NCI-H446 treated with DMSO at 0.1 percent for 48 hours (cell line): ENCODE measurements around the gene FBLN2.

Source experiments
- DNase-seq: peaks from one replicate; lab custom pipeline; 2025; lab: John Stamatoyannopoulos, UW

Gene FBLN2

DNA sequence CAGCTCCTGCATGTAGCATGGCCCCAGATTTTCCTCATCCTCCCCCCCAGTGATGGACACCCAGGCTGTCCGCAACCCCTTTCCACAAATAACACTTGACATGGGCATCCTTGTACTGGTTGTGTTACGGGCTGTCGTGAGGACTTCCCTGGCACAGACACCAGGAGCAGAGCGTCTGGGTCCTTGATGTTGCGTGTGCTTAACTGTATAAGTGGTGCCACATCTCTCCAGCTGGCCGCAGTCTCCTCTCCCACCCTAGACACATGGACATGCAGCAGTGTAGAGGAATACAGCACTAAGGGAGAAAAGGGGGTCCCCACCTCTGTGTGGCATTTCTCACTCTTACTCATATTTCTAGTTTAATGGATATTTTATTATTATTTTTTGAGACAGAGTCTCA lies 56.6 kb downstream of the FBLN2 start:
- no peak for DNase-seq

DNA sequence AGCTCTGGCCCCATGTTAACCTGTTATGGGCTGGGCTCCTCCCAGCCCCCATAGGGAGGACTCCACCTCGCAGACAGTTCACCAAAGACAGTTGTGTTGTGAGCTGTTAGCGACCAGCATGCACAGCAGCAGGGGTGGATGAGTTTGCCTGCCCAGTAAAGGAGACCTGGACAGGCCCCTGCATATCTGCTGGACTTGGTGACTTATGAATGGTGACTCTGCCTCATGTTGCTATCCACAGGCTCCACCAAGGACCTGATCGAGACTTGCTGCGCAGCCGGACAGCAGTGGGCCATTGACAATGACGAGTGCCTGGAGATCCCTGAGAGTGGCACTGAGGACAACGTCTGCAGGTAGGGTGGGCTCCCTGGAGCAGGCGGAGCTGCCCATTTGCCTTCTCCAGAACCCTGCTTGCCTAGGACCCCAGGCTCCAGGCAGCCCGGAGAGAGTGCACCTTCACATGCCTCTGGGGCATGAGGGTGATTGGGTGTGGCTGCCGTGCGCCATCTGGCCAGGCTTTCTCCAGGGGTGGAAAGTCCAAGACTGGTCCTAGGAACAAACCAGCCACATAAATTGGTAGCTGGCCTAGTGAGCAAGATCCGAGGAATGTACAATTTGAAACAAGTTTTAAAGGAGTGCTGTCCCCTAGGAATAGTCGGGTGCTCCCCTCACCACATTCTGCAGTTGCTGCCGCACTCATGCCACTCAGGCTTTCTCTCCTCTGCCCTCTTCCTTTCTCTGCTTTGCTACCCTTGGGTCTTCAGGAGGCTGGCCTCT lies 59.1 kb downstream of the FBLN2 start:
- no peak for DNase-seq

DNA sequence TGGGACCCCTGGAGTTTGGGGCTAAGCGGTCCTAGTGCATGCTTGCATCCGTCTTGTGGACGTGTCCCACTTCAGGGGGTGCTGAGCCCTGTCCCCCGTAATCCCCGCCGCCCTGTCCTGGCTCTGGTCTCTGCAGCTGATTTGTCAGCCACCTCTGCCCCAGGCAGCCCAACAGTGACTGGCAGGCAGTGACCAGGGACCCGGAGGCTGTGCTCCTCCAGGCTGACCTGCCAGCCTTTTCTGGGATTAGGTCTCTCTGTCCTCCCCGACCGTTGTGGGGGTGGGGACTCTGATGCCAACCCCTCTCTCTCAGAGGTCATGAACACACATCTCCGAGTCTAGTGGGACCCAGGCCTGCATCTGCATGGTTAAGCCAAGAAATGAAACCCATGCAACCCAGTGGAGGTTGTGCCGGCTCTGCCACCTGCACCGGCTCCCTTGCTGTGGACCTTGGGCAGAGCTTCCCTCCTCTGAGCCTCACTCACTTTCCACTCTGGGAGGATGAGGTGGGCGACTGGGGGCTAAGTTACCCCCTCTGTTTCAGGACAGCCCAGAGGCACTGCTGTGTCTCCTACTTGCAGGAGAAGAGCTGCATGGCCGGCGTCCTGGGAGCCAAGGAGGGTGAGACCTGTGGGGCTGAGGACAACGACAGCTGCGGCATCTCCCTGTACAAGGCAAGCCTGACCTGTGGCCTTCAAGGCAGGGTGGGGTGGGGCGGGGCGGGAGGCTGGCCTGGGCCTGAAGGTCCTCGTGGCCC lies 60.2 kb downstream of the FBLN2 start:
- DNase-seq: no peak

DNA sequence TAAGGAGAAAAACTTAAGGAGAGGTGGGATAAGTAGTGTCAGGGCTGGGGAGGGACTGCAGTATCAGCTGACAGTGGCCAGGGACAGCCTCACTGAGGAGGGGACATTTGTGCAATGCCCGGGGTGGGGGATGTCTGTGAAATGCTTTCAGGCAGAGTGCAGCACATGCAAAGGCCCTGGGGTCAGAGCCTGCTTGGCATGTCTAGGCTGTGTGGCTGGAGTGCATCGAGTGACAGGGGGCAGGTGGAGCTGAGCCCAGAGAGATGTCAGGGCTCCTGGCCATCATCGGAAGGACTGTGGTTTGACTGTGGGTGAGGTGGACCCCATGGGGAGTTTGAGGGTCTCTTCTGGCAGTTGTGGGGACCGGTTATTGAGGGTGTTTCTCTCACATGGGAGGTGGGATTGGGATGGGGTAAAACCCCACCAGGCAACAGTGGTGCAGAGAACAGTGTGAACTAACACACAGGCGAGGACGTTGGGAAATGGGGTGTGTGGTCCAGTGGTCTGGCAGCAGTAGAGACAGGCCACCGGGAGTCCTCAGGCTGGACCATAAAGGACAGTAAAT lies 61.2 kb downstream of the FBLN2 start:
- no peak for DNase-seq

DNA sequence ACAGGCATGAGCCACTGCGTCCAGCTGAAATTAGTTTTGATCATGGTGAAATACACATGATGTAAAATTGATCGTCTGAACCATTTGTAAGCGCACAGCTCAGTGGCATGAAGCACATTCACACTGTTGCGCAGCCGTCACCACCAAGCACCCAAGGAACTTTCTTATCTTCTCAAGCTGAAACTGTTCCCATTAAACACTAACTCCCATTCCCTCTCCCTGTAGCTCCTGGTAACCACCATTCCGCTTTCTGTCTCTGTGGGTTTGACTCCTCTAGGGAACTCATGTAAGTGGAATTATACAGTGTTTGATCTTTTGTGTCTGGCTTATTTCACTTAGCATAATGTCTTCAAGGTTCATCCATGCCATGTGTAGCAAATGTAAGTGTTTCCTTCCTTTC lies 62.3 kb downstream of the FBLN2 start:
- no peak for DNase-seq

DNA sequence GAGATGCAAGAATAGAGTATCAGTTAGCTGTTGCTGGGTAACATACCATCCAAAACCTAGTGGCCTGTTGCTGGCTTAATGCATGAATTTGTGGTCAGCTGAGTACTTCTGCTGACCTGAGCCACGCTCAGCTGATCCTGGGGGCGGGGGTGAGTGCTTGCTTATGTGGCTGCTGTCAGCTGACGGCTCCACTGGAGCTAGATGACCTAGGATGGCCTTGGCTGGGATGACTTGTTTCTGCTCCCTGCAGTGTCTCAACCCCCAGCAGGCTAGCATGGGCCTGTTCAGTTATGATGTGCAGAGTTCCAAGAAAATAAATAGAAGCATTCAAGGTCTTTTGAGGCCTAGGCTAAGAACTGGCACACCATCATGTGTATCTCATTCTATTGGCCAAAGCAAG lies 63.9 kb downstream of the FBLN2 start:
- DNase-seq: no peak

DNA sequence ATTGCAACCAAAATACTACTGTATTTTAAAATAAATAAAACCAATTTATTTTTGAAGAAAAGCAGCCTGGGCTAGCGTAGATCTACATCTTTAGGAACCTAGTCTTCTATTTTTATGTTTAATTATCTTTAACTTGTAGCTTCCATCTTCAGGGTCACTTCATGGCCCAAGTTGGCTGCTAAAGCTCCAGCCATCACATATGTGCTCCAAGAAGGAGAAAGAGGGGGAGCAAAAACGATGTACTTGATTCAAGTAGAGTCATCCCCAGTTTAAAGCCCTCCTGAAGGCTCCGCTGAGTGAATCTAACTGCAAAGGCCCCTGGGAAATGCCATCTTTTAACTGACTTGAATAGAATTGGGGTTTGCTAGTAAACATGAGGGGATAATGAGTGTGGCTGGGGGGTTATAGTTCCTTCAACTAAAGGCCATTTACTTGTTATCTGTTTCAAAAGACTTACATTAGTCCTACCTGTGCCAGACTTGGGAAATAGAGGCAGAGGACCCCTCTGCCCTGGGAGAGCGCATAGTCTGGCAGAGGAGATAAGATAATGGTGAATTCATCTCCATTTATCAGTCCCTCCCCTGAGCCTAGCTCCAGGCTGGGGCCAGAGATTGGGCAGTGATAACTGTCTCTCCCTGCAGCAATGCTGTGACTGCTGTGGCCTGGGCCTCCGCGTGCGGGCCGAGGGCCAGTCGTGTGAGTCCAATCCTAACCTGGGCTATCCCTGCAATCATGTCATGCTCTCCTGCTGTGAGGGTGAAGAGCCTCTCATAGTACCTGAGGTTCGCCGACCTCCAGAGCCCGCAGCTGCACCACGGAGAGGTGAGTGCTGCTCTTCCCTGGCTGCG lies 64.6 kb downstream of the FBLN2 start:
- DNase-seq: no peak

DNA sequence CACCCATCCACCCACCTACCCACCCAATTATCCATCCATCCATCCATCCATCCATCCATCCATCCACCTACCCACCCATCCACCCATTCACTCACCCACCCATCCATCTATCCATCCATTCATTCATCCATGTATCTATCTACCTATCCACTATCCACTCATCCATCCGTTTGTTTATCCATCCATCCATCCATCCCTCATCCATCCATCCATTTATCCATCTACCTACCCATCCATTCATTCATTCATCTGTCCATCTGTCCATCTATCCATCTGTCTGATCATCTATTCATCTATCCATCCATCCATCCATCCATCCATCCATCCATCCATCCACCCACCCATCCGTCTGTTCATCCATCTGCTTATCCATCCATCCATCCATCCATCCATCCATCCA lies 65.7 kb downstream of the FBLN2 start:
- DNase-seq: no peak

DNA sequence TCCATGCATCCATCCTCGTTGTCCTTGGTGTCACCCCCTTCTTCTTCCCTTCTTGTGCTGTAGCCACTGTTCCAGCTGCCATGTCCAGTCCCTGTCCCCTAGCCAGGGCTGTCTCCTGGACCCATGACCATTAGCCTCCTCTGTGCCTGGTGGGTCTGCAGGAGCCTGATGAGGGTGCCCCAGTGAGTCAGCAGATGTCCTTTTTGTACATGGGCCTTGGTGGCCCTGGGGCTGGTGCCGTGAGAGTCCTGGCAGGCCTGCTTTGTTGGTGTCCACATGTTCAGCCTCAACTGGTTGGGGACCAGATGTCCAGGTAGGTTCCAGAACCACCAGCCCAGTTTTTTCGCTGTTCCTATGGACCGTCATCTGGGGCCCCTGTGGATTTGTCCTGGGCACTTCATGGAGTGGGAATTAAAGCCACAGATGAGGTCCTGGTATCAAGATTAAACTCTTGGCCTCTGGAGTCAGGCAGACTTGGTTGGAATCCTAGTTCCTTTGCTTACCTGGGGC lies 66.1 kb downstream of the FBLN2 start:
- DNase-seq: no peak

DNA sequence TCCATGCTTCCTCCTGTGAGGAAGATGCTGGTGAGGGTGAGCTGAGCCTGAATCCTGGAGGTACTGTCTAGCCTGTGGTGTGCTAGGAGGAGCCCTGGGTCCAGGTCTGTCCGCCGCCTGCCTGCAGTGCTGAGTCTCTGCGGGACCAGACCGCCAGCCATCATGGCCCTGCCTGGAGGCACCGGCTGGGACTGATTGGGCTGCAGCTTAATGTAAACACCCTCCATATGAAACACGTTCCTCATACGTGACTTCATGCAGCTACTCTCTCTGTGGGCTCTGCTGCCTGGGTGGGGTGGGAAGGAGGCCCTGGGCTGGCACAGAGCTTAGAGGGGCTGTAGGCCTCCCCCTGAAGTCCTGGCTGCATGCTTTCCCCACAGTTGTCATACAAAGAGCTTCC lies 67.4 kb downstream of the FBLN2 start:
- DNase-seq: no peak

DNA sequence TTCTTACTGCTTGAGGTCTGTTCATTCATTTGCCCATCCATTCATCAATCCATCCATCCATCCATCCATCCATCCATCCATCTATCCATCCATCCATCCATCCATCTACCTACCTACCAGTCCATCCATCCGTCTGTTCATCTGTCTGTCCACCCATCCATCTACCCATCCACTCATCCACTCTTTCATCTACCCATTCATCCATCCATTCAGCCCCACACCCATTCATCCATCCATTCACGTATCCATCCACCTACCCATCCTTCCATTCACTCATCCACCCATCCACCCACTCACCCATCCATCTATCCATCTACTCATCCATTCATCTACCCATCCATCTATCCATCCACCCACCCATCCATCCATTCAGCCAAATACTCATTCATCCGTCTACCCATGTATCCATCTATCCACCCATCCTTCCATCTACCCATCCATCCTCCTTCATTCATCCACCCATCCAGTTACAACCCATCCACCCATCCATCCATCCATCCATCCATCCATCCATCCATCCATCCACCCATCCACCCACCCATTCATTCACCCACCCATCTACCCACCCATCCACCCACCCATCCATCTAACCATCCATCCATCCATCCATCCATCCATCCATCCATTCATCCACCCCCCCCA lies 68.3 kb downstream of the FBLN2 start:
- DNase-seq: no peak

DNA sequence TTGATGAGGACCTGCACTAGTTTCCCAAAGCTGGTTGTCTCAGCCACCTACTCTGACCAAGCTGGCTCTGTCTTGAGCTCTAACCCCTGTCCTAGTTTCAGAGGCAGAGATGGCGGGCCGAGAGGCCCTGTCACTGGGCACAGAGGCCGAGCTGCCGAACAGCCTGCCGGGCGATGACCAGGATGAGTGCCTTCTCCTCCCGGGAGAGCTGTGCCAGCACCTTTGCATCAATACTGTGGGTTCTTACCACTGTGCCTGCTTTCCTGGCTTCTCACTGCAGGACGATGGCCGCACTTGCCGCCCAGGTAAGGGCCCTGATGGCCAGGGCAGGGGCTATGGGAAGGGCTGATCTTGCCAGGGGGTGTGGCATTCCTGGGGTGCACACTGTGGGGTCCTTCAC lies 69.1 kb downstream of the FBLN2 start:
- no peak for DNase-seq

DNA sequence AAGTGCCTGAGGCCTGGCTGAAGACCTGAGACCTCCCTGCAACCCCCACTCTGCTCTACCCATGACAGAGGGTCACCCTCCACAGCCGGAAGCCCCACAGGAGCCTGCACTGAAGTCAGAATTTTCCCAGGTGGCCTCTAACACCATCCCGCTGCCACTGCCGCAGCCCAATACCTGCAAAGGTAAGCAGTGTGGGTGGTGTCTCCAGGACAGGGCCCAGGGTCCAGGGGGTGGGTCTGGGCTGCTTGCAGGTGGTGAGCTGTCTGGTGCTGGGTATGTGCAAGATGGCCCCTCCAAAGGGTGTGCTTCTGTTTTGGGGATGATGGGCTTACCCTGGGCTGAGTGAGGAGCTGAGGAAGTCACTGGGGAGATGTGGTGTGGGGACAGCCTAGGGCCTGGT lies 69.9 kb downstream of the FBLN2 start:
- DNase-seq: no peak

DNA sequence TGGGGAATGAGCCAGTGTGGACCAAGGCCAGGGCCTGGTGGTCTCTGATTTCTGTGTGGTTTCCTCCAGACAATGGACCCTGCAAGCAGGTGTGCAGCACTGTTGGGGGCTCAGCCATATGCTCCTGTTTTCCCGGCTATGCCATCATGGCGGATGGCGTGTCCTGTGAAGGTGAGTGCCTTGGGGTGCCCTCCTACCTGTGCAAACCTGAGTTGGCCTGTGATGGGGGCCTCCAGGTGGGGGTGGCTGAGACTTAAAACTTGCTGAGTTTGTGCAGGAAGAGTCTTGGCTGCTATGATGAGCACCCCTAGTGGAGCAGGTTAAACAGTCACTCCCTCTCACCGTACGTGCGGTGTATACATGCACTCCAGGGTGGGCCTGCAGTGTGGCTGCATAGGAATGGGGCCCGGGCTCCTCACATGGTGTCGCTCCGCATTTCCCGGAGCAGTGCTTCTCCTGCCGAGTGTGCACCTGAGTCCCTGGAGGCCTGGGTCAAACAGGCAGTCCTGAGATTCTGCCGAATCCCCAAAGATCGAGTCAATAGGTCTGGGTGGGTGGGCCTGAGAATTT lies 70.8 kb downstream of the FBLN2 start:
- DNase-seq: no peak

DNA sequence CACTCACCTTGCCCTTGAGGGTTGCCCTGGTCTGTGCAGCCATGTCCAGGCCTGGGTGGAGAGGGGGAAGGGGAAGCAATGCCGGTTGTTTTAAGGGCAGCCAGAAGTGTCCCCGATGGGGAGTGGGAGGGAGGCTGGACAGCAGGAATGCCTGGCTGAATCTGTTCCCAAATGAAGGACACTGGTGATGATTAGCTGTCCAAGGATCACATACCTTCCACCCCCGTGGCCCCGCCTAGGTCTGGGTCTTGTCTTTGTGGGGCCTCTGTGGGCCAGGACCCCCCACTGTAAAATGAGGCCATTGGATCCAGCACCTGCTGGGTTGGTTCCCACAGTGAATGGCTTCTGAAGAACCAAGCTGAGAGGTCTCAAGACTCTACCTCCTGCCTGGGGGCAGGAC lies 71.4 kb downstream of the FBLN2 start:
- no peak for DNase-seq

DNA sequence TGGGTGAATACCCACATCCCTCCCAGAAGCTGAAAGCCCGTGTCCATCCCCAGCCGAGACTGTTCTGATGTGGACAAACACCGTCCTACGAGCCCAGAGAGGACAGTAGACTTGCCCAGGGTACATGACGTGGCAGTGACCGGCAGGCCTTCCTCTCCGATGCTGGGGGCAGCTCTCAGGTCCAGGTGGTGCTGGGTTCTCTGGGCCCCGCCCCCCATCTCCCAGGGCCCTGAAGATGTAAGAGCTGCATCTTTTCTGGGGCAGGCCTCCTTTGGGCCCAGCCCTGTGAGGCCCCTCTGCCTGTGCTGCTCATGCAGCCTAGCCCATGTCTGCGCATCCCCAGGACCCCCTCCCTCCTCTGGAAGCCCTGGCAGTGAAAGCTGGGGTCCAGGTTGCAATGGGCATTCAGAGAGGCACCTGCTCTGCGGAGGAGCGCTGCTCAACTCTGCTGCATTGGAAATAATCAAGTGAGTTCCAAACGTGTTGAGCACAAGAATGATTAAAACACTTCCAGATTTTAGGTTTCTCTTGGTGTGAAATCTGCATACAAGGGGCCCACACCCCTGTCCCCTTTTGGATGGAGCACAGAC lies 71.9 kb downstream of the FBLN2 start:
- DNase-seq: no peak

DNA sequence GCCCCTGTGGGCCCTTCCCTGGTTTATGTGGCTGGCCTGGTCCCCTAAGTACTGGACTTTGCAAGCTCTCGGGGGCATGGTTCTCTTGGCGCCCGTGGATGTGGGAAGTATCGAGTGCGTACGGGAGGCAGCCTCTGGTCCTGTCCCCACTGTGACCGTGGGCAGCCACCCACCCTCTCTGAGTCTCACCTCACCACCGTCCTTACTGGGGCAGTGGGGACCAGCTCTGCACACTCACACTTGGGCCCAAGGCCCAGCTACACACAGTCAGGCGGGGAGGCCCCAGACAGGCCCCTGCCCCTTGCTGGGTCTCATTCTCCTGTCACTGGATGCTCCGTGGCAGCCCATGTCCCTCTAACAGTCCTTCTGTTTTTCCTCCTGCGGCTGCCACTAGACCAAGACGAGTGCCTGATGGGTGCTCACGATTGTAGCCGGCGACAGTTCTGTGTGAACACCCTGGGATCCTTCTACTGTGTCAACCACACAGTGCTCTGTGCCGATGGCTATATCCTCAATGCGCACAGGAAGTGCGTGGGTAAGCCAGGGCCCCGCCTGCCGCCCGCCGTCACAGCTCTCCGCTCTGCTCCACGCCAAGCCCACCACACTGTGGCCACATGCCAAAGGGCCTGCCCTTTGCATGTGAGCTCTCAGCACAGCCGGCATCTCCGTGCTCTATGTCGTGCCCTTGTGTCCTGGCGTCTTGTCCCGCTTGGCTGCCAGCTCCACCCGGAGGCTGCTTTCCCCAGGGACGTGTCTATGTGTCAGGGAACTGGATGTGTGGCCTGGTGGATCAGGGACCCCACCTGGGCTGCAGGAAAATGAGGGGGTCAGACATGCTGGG lies 72.7 kb downstream of the FBLN2 start:
- DNase-seq: no peak

DNA sequence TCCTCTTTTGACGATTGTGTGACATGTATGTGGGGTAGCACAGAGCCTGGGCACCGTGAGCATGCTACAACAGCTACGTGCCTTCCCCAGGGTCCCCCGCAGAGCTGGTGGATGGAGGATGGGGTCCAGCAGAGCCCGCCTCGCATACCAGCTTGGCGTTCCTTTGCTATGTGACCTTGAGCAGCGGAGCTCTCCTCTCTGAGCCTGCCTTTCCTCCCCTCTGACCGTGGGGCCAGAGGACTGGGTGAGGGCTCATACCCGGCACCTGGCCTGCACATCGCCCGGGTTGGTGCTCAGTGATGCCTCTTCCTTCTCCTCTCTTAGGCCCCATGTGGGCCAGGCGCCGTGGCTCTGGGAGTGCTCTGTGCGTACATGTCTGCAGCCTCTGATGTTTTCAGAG lies 73.4 kb downstream of the FBLN2 start:
- DNase-seq: no peak

DNA sequence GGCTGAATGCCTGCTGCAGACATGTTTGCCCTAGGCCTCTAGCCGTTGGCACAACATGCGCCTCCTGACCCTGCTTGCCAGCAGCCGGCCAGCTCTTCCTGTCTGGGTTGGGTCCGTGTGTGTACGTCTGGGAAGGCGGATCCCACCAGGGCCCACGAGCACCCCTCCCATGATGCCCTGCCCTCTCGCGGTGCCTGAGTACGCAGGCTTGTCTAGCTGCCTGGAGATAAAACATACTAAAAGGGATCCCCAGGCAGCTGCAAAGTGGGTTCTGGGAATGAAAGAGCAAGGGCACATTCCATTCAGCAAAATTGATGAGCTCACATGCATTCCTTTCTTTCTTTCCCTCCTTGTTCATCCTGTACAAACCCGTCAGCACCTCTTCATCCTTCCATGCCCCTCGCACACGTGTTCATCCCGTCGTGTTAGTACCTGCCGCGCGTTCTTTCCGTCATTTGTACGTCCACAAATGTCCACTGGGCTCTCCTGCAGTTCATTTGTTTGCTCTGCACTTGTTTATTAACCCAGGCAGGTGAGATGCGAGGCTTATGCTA lies 74.3 kb downstream of the FBLN2 start:
- DNase-seq: no peak

DNA sequence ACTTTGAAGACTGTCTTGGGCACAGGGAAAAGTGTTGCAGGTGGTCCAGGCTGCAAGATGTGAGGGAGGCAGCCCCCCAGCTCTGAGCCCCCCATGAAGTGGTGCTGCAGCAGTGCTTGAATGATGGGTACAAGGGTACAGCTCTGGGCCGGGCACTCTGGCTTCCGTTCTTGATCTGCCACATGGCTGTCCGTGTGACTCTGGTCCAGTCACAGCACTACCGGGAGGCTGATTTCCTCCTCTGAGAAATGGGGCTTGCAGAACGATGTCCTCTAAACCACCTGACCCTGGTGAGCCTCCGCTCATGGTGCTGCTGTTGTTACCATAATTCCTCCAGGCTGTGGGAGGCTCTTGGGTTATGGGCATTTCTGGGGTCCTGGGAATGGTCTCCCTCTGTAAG lies 75.1 kb downstream of the FBLN2 start:
- DNase-seq: no peak
